ENCODE results near the gene NODAL. TPM values are rescaled to one million over a fixed set of nuclear protein-coding genes. Genes with fewer than 3 reads are reported as not detected.
A peak's percentile ranks its signal among the peaks of the same experiment; 100 is the strongest.

Gene NODAL
- total RNA-seq, 1 donor from 2014 or later = not detected

DNA sequence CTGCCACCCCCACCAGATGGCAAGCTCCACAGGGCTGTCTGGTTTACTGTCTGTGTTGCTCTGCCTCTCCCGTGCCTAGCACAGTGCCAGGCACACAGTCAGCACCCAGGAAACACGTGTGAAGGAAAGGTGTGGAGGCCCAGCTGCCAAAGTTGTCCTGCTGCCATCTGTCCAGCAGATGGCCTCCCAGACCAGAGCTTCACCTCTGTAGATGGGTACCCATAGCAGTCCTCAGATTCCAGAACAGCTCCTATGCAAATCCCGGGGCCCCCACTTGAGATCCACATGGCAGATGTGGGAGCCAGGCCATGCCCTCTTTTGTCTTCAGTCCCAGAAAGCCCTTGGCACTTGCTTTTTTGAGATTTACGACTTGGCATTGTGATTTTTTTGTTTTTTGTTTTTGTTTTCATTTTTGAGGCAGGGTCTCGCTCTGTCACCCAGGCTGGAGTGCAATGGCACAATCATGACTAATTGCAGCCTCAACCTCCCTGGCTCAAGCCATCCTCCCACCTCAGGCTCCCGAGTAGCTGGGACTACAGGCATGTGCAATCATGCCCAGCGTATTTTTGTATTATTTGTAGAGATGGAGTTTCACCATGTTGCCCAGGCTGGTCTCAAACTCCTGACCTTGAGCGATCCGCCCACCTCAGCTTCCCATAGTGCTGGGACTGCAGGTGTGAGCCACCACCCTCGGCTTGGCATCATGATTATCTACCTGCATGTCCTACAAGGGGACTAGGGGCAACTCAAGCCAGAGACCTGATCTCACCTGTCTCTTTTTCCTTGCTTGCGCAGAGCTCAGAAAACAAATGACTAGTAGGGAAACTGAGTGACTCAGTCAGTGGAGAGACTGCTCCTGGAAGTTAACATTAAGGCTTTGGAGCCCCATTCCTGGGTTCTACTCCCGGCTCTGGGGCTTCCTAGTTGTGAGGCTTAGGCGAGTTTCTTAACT is 20.2 kb upstream of the NODAL start:
- Mint-ChIP-seq H3K4me3 (ENCODE audit: low read depth) (no peak overlapping the region), H3K27me3 (peaks cover 50% of the 10 kb centered on the region), H3K36me3 (ENCODE audit: insufficient read depth) (no peaks in the 10 kb centered on the region), H3K4me1 (ENCODE audit: low read depth) (no peaks in the 10 kb centered on the region), H3K27ac (no peak overlapping the region), H3K9me3 (ENCODE audit: low read depth) (no peaks in the 10 kb centered on the region)
- no peak for DNase-seq (ENCODE audit: low spot score, unreplicated experiment)
- TF ChIP-seq, protein P1, sequence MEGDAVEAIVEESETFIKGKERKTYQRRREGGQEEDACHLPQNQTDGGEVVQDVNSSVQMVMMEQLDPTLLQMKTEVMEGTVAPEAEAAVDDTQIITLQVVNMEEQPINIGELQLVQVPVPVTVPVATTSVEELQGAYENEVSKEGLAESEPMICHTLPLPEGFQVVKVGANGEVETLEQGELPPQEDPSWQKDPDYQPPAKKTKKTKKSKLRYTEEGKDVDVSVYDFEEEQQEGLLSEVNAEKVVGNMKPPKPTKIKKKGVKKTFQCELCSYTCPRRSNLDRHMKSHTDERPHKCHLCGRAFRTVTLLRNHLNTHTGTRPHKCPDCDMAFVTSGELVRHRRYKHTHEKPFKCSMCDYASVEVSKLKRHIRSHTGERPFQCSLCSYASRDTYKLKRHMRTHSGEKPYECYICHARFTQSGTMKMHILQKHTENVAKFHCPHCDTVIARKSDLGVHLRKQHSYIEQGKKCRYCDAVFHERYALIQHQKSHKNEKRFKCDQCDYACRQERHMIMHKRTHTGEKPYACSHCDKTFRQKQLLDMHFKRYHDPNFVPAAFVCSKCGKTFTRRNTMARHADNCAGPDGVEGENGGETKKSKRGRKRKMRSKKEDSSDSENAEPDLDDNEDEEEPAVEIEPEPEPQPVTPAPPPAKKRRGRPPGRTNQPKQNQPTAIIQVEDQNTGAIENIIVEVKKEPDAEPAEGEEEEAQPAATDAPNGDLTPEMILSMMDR (IDR thresholded peaks at IDR 0.05; ENCODE audit: unreplicated experiment) = peak; percentile 77

- peaks cover 63% of the 10 kb centered on the region for H3K27me3 Mint-ChIP-seq
- no peaks in the 10 kb centered on the region for H3K4me1 Mint-ChIP-seq (ENCODE audit: low read depth)
- H3K4me3 Mint-ChIP-seq (ENCODE audit: low read depth) = no peak overlapping the region
- TF ChIP-seq, protein P1 (IDR thresholded peaks at IDR 0.05; ENCODE audit: unreplicated experiment) = no peak
- DNase-seq (ENCODE audit: low spot score, unreplicated experiment) = no peak
- H3K27ac Mint-ChIP-seq = no peak overlapping the region
- H3K9me3 Mint-ChIP-seq (ENCODE audit: low read depth) = no peaks in the 10 kb centered on the region
- no peaks in the 10 kb centered on the region for H3K36me3 Mint-ChIP-seq (ENCODE audit: insufficient read depth)
Measured at GRCh38 chr10:70459774-70460490, 18.5 kb upstream of the NODAL start.

DNA sequence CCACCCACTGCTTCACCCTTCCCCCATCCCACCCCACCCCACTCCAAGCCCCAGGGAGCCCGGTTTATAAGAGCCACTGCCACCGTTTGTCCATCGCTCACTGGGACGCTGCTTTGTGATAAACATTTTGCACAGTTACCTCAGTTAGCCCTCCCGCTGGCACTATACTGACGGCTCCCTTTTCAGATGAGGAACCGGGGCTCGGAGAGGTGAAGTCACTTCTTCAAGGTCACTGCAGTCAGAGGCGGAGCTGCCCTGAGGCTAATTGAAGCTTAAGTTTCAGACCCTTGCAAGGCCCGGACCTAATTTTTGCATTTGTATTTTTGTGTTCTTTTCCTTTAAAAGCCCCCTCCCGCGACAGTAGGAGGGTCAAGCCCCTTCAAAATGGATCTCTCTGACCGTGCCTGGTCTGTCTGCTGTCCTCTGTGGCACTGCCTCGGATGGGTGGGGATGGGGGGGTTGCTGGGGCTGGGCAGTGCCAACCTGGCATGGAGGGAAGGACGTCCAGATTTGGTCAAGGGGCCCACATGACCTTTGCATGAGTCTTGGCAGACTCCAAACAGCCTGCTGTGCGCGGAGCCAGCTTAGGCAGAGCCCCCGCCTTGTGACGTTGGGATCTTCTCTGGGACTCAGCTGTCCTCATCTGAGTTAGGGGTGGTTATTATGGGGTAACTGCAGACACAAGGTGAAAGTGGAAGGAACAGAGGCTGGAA is 17.7 kb upstream of the NODAL start:
- no peak overlapping the region for H3K27ac Mint-ChIP-seq
- H3K9me3 Mint-ChIP-seq (ENCODE audit: low read depth) = no peaks in the 10 kb centered on the region
- H3K4me1 Mint-ChIP-seq (ENCODE audit: low read depth) = no peaks in the 10 kb centered on the region
- H3K36me3 Mint-ChIP-seq (ENCODE audit: insufficient read depth) = no peaks in the 10 kb centered on the region
- TF ChIP-seq, protein P1 (IDR thresholded peaks at IDR 0.05; ENCODE audit: unreplicated experiment) = no peak
- no peak for DNase-seq (ENCODE audit: low spot score, unreplicated experiment)
- H3K27me3 Mint-ChIP-seq = peaks cover 64% of the 10 kb centered on the region
- no peak overlapping the region for H3K4me3 Mint-ChIP-seq (ENCODE audit: low read depth)

- peak; percentile 39 for DNase-seq (ENCODE audit: low spot score, unreplicated experiment)
- Mint-ChIP-seq H3K9me3 (ENCODE audit: low read depth) (no peaks in the 10 kb centered on the region), H3K36me3 (ENCODE audit: insufficient read depth) (no peaks in the 10 kb centered on the region), H3K27me3 (peaks cover 62% of the 10 kb centered on the region), H3K4me3 (ENCODE audit: low read depth) (peak overlapping the region; percentile 42), H3K4me1 (ENCODE audit: low read depth) (no peaks in the 10 kb centered on the region), H3K27ac (no peak overlapping the region)
- TF ChIP-seq, protein P1 (IDR thresholded peaks at IDR 0.05; ENCODE audit: unreplicated experiment) = no peak
Measured at GRCh38 chr10:70458329-70459060, 17.0 kb upstream of the NODAL start.
